Stomach (tissue), 4 donors: ENCODE measurements around the gene POT1.

Experiments
- EP300 ChIP-seq: sonication (generic); formaldehyde crosslinking; IDR thresholded peaks from one replicate; pipeline ENCODE4 v1.6.1; 2017; ENCODE audit warnings: antibody characterized with exemption
- POLR2A ChIP-seq, 4 donors: fragments of 450-650 bp; IDR thresholded peaks; one replicate each; pipeline ENCODE4 v1.6.1; 2016; ENCODE audit warnings: antibody characterized with exemption in 4 of 4, control low read depth in 2 of 4, mild to moderate bottlenecking in 1 of 4, moderate library complexity in 1 of 4
- TF ChIP-seq, protein P1 (sequence below), 7 experiments: fragments of 450-650 bp in 4 of 7; fragments of 200-600 bp in 3 of 7; sonication (generic) in 3 of 7; IDR thresholded peaks; one replicate each; pipeline ENCODE4 v1.5.1; 2016 to 2019; ENCODE audit warnings: antibody characterized with exemption in 7 of 7, control low read depth in 2 of 7, mild to moderate bottlenecking in 1 of 7

DNA sequence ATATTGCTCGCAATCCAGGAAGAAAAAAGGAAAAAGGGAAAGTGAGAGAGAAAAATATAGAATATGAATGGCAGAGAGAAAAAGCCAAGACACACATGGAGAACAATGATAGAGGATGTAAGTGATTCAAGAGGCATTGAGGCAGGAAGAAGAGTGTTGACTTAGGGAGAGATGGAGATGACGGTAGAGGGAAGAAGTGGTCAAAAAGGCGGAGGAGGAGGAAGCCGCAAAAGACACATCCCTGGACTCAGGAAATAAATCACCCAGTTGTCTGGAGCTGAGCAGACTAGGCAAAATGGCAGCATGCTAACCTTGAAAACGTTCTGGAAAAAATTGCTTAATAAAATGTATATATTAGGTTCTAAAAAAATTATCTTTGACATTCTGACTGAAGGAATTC is 146.4 kb downstream of the POT1 start:
- TF ChIP-seq, protein P1, sequence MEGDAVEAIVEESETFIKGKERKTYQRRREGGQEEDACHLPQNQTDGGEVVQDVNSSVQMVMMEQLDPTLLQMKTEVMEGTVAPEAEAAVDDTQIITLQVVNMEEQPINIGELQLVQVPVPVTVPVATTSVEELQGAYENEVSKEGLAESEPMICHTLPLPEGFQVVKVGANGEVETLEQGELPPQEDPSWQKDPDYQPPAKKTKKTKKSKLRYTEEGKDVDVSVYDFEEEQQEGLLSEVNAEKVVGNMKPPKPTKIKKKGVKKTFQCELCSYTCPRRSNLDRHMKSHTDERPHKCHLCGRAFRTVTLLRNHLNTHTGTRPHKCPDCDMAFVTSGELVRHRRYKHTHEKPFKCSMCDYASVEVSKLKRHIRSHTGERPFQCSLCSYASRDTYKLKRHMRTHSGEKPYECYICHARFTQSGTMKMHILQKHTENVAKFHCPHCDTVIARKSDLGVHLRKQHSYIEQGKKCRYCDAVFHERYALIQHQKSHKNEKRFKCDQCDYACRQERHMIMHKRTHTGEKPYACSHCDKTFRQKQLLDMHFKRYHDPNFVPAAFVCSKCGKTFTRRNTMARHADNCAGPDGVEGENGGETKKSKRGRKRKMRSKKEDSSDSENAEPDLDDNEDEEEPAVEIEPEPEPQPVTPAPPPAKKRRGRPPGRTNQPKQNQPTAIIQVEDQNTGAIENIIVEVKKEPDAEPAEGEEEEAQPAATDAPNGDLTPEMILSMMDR (IDR thresholded peaks at IDR 0.05): no peak
- TF ChIP-seq EP300 (no peak), POLR2A (IDR thresholded peaks at IDR 0.05) (no peak)
